CD4-positive, alpha-beta memory T cell (primary cell): ENCODE measurements around the gene ASXL3. TPM values are rescaled to one million over a fixed set of nuclear protein-coding genes. Genes with fewer than 3 reads are reported as not detected.

Experiments used
- CTCF ChIA-PET: fragments of 350-600 bp; sonication (Branson Sonifier 250); formaldehyde crosslinking; loops from one replicate; lab custom pipeline; 2021; ENCODE audit warnings: inconsistent platforms; ENCODE audit not compliant: partially characterized antibody; lab: Charles Lee
- POLR2A ChIA-PET: fragments of 350-600 bp; sonication (Branson Sonifier 250); formaldehyde crosslinking; loops from one replicate; lab custom pipeline; 2021; ENCODE audit not compliant: partially characterized antibody; lab: Charles Lee
- DNase-seq, 5 donors: peaks; one replicate each; pipeline versions ENCODE4 v3.0.0 to v3.0.0-alpha.2; 2020 to 2022; ENCODE audit warnings: mixed read lengths in 1 of 5
- H3K27ac ChIP-seq: one replicate; pipeline ENCODE4 v1.7.0; 2013; ENCODE audit warnings: low read depth, low read length
- H3K27me3 ChIP-seq: 2 replicates; pipeline ENCODE4 v1.7.0; 2013; ENCODE audit warnings: mild to moderate bottlenecking, low read length, moderate library complexity; ENCODE audit not compliant: insufficient read depth
- H3K36me3 ChIP-seq: 2 replicates; pipeline ENCODE4 v1.7.0; 2013; ENCODE audit warnings: mild to moderate bottlenecking, low read length, moderate library complexity; ENCODE audit not compliant: insufficient read depth
- H3K4me1 ChIP-seq: 2 replicates; pipeline ENCODE4 v1.7.0; 2013; ENCODE audit warnings: mild to moderate bottlenecking, low read length, moderate library complexity; ENCODE audit not compliant: insufficient read depth
- H3K4me3 ChIP-seq, 2 donors: one replicate each; pipeline ENCODE4 v1.7.0; 2013; ENCODE audit warnings: low read length in 2 of 2, mild to moderate bottlenecking in 1 of 2
- H3K9me3 ChIP-seq, 2 donors: one replicate each; pipeline ENCODE4 v1.7.0; 2013; ENCODE audit warnings: low read length in 2 of 2, control low read depth in 1 of 2; ENCODE audit not compliant: control insufficient read depth in 1 of 2
- H3K27ac Mint-ChIP-seq, 7 donors: one replicate each; pipeline ENCODE4 v1.8.0; 2020 to 2021; ENCODE audit warnings: mixed read lengths in 7 of 7, mild to moderate bottlenecking in 6 of 7, inconsistent platforms in 3 of 7, moderate library complexity in 3 of 7
- H3K27me3 Mint-ChIP-seq, 2 donors: one replicate each; pipeline ENCODE4 v1.8.0; 2020 to 2021; ENCODE audit warnings: mixed read lengths in 2 of 2
- H3K36me3 Mint-ChIP-seq, 2 donors: one replicate each; pipeline ENCODE4 v1.8.0; 2020 to 2021; ENCODE audit warnings: mixed read lengths in 2 of 2, inconsistent platforms in 1 of 2, mild to moderate bottlenecking in 1 of 2
- H3K4me1 Mint-ChIP-seq, 4 donors: one replicate each; pipeline ENCODE4 v1.8.0; 2020 to 2021; ENCODE audit warnings: mixed read lengths in 4 of 4, mild to moderate bottlenecking in 1 of 4
- H3K4me3 Mint-ChIP-seq, 8 donors: one replicate each; pipeline ENCODE4 v1.8.0; 2020 to 2021; ENCODE audit warnings: mixed read lengths in 8 of 8, mild to moderate bottlenecking in 7 of 8, moderate library complexity in 6 of 8, inconsistent platforms in 3 of 8
- H3K9me3 Mint-ChIP-seq, 8 donors: one replicate each; pipeline ENCODE4 v1.8.0; 2020 to 2021; ENCODE audit warnings: mixed read lengths in 8 of 8, mild to moderate bottlenecking in 5 of 8, inconsistent platforms in 3 of 8, moderate library complexity in 1 of 8
- intact Hi-C: fragments of 100-400 bp; cut with micrococcal nuclease; formaldehyde crosslinking; loops from one replicate; pipeline ENCODE4 v1.15.1; 2023
- polyA plus RNA-seq, 2 donors: library from polyadenylated mRNA; unstranded; fragments of 300-500 nt; fragmentation: Illumina TruSeq; gene quantifications; one replicate each; pipeline ENCODE4 v1.2.3, GENCODE V29; 2021
- total RNA-seq, 2 experiments: library from RNA; stranded (reverse); gene quantifications; one replicate each; pipeline ENCODE4 v1.2.3, GENCODE V29; 2021

Gene ASXL3
- total and polyA plus RNA-seq, 4 experiments from 2014 or later, result not detected

GRCh38 chr18:33575451-33575850 is 2.6 kb upstream of the ASXL3 start:
- Histone ChIP-seq H3K27me3 (no peaks in the 10 kb centered on the region), H3K4me1 (no peaks in the 10 kb centered on the region), H3K36me3 (no peaks in the 10 kb centered on the region), H3K9me3 (no peaks in the 10 kb centered on the region), H3K4me3 (no peak overlapping the region), H3K27ac (no peak overlapping the region)
- no peak for DNase-seq
- H3K27ac Mint-ChIP-seq, result no peak overlapping the region
- peaks cover 0 to 14% (median 7%) of the 10 kb centered on the region in 8 donors for H3K9me3 Mint-ChIP-seq
- peaks cover 3 to 6% (median 5%) of the 10 kb centered on the region in 4 donors for H3K4me1 Mint-ChIP-seq
- peaks cover 5 to 6% of the 10 kb centered on the region in 2 donors for H3K27me3 Mint-ChIP-seq
- intact Hi-C loops, result loop anchor here (10.0 kb wide), 1 partner anchor 69 kb away; no protein-coding TSS in a partner anchor
- H3K36me3 Mint-ChIP-seq, result no peaks in the 10 kb centered on the region
- ChIA-PET CTCF (no interaction called here), POLR2A (no interaction called here)
- H3K4me3 Mint-ChIP-seq, result no peak overlapping the region

- intact Hi-C loops, result loop anchor here (10.0 kb wide), 1 partner anchor 68 kb away; no protein-coding TSS in a partner anchor
These were observed 896 bp upstream of the ASXL3 start for GRCh38 chr18:33576999-33577646.

GRCh38 chr18:33578518-33579348 is 714 bp downstream of the ASXL3 start:
- Histone ChIP-seq H3K4me3 (no peak overlapping the region), H3K27me3 (no peaks in the 10 kb centered on the region), H3K4me1 (no peaks in the 10 kb centered on the region), H3K27ac (no peak overlapping the region), H3K36me3 (no peaks in the 10 kb centered on the region), H3K9me3 (no peaks in the 10 kb centered on the region)
- Mint-ChIP-seq H3K27me3 (peaks cover 5 to 6% of the 10 kb centered on the region in 2 donors), H3K4me1 (peaks cover 3 to 6% (median 5%) of the 10 kb centered on the region in 4 donors), H3K9me3 (peaks cover 0 to 14% (median 7%) of the 10 kb centered on the region in 8 donors), H3K4me3 (peak overlapping the region in 1 of 8 donors; percentile 42), H3K36me3 (no peaks in the 10 kb centered on the region), H3K27ac (no peak overlapping the region)
- intact Hi-C loops, result loop anchor here (10.0 kb wide), 1 partner anchor 66 kb away; no protein-coding TSS in a partner anchor
- no peak for DNase-seq
- ChIA-PET POLR2A (no interaction called here), CTCF (no interaction called here)

More at GRCh38 chr18:33576999-33577646, 896 bp upstream of the ASXL3 start:
- Mint-ChIP-seq H3K4me3 (peak overlapping the region in 2 of 8 donors; percentile 73 to 76), H3K36me3 (no peaks in the 10 kb centered on the region), H3K27ac (no peak overlapping the region), H3K9me3 (peaks cover 0 to 14% (median 7%) of the 10 kb centered on the region in 8 donors), H3K4me1 (peaks cover 3 to 6% (median 5%) of the 10 kb centered on the region in 4 donors), H3K27me3 (peaks cover 5 to 6% of the 10 kb centered on the region in 2 donors)
- DNase-seq, result no peak
- Histone ChIP-seq H3K4me1 (no peaks in the 10 kb centered on the region), H3K9me3 (no peaks in the 10 kb centered on the region), H3K36me3 (no peaks in the 10 kb centered on the region), H3K4me3 (no peak overlapping the region), H3K27ac (no peak overlapping the region), H3K27me3 (no peaks in the 10 kb centered on the region)
- ChIA-PET POLR2A (no interaction called here), CTCF (no interaction called here)

- CTCF ChIA-PET, result no interaction called here
- Mint-ChIP-seq H3K9me3 (peaks cover 4 to 16% (median 9%) of the 10 kb centered on the region in 8 donors), H3K4me3 (no peak overlapping the region), H3K27ac (no peak overlapping the region), H3K36me3 (no peaks in the 10 kb centered on the region), H3K4me1 (peaks cover 3 to 6% (median 5%) of the 10 kb centered on the region in 4 donors), H3K27me3 (peaks cover 5 to 6% of the 10 kb centered on the region in 2 donors)
- H3K27ac ChIP-seq, result no peak overlapping the region
- no peaks in the 10 kb centered on the region for H3K27me3 ChIP-seq
- no peaks in the 10 kb centered on the region for H3K9me3 ChIP-seq
- H3K4me3 ChIP-seq, result no peak overlapping the region
- no peak for DNase-seq
- no peaks in the 10 kb centered on the region for H3K4me1 ChIP-seq
- intact Hi-C loops, result loop anchor here (10.0 kb wide), 1 partner anchor 65 kb away; no protein-coding TSS in a partner anchor
- H3K36me3 ChIP-seq, result no peaks in the 10 kb centered on the region
- POLR2A ChIA-PET, result no interaction called here
These were observed 1.6 kb downstream of the ASXL3 start for GRCh38 chr18:33579349-33580215.

- H3K27me3 ChIP-seq, result no peaks in the 10 kb centered on the region
- Mint-ChIP-seq H3K27me3 (peaks cover 5 to 6% of the 10 kb centered on the region in 2 donors), H3K36me3 (no peaks in the 10 kb centered on the region), H3K27ac (no peak overlapping the region), H3K4me3 (peak overlapping the region in 1 of 8 donors; percentile 10), H3K9me3 (peaks cover 4 to 14% (median 7%) of the 10 kb centered on the region in 8 donors), H3K4me1 (peaks cover 3 to 6% (median 5%) of the 10 kb centered on the region in 4 donors)
- intact Hi-C loops, result no loop called here
- peaks cover 0 to 3% of the 10 kb centered on the region in 2 donors for H3K9me3 ChIP-seq
- POLR2A ChIA-PET, result no interaction called here
- H3K4me1 ChIP-seq, result no peaks in the 10 kb centered on the region
- H3K27ac ChIP-seq, result no peak overlapping the region
- H3K36me3 ChIP-seq, result no peaks in the 10 kb centered on the region
- H3K4me3 ChIP-seq, result no peak overlapping the region
- DNase-seq, result no peak
- CTCF ChIA-PET, result no interaction called here
These were observed 2.5 kb downstream of the ASXL3 start for GRCh38 chr18:33580546-33580945.

DNA sequence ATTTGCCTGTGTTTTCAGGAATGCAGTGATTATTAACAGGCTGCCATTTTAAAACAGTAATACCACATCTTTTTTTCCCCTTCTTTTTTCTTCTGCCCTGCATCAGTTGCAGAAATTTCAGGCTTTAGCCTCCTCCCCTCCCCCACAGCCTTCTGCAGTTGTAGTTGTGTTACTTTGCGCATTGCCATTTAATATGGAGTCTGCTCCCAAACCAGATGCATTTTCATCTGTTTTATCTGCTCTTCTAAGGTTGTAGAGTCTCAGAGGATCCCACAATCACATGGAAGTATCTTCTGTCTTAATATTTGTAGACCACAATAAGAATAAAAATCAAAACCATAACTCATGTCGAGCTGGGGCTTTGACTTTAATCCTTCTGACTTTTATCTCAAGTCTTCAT is 3.8 kb downstream of the ASXL3 start:
- Mint-ChIP-seq H3K27me3 (peaks cover 5 to 6% of the 10 kb centered on the region in 2 donors), H3K4me1 (peaks cover 3 to 6% (median 5%) of the 10 kb centered on the region in 4 donors), H3K4me3 (no peak overlapping the region), H3K36me3 (no peaks in the 10 kb centered on the region), H3K27ac (no peak overlapping the region), H3K9me3 (peaks cover 4 to 13% (median 10%) of the 10 kb centered on the region in 8 donors)
- no peaks in the 10 kb centered on the region for H3K36me3 ChIP-seq
- CTCF ChIA-PET, result no interaction called here
- H3K27ac ChIP-seq, result no peak overlapping the region
- H3K4me1 ChIP-seq, result no peaks in the 10 kb centered on the region
- H3K9me3 ChIP-seq, result peaks cover 0 to 4% of the 10 kb centered on the region in 2 donors
- POLR2A ChIA-PET, result no interaction called here
- H3K4me3 ChIP-seq, result no peak overlapping the region
- intact Hi-C loops, result no loop called here
- H3K27me3 ChIP-seq, result no peaks in the 10 kb centered on the region
- DNase-seq, result no peak
